GM18868 (cell line): ENCODE data around the gene SLC25A29.
"Not testable (repeated sequence)": the region's sequence is repeated elsewhere in the genome, so short reads cannot be mapped to it uniquely, and the experiment has no call there.

Experiments used
- ATAC-seq: cut with Tn5 transposase; IDR thresholded peaks from one replicate; pipeline ENCODE4 v1.9.1; 2021; ENCODE audit warnings: mild to moderate bottlenecking, moderate library complexity; ENCODE audit not compliant: unreplicated experiment

SLC25A29 gene

GRCh38 chr14:100312877-100313400, 6.7 kb upstream of the SLC25A29 start:
- no peak for ATAC-seq

GRCh38 chr14:100312110-100312876, 6.0 kb upstream of the SLC25A29 start:
- ATAC-seq, result not testable (repeated sequence)

GRCh38 chr14:100309028-100309737, 2.9 kb upstream of the SLC25A29 start:
- no peak for ATAC-seq

DNA sequence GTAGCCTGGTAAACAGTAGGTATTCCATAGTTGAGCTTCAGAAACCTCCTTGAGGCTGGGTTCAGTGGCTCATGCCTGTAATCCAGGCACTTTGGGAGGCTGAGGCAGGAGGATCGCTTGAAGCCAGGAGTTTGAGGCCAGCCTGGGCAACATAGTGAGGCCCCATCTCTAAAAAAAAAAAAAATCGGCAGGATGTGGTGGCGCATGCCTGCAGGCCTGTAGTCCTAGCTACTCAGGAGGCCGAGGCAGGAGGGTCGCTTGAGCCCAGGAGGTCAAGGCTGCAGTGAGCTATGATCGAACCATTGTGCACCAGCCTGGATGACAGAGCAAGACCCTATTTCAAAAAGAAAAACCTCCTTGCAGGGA, 2.2 kb upstream of the SLC25A29 start:
- not testable (repeated sequence) for ATAC-seq

DNA sequence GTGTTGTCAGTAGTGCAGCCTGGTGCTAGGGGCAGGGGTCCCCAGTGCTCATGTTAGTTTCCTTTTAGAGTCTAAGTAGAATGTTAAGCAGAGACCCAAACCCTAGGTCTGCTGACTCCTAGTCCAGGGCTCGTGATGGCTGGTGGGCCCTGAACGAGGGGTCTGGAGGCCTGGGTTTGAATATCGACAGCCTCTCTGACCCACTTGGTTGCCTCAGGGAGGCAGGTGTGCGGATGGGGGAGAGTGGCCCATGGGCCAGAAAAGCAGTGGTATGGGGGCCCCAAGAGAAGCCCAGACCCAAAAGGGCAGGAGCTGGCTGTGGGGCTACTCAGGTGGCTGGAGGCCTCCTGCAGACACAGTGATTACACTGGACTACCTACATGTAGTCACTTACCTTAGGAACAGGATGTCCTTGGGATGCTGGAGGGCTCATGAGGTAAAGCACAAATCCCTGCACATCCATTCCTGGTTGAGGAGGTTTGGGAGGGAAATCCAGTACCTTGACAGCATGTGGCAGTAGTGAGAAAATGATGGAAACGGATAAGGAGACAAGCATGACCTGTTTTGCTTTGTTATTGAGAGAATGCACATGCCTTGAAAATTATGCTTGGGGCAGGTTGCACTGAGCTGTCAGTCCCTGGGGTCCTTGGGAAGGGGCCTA, 1.7 kb upstream of the SLC25A29 start:
- ATAC-seq, result no peak

- ATAC-seq, result no peak
These were observed 938 bp upstream of the SLC25A29 start for GRCh38 chr14:100306998-100307765.

- ATAC-seq, result no peak
These were observed 732 bp downstream of the SLC25A29 start for GRCh38 chr14:100305324-100306100.

GRCh38 chr14:100304825-100305323, 1.4 kb downstream of the SLC25A29 start:
- no peak for ATAC-seq

DNA sequence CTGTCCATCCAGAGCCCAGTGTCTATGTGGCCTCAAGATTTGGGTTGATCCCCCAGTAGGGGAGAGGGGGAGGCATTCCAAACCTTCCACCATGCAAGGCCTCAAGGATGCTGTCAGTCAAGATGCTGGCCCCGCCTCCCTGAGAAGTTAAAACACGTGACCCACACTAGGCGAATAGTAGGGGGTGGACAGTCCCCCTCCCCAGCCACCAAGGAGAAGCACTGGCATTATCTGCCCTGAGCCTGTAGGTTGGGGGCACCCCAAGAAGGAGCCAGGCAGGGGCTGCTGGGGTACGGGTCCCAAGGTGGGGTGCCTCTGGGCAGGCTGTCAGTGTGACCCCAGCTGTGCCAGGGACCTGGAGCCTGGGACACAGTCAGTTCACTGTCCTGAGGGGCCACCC, 2.3 kb downstream of the SLC25A29 start:
- ATAC-seq, result no peak

DNA sequence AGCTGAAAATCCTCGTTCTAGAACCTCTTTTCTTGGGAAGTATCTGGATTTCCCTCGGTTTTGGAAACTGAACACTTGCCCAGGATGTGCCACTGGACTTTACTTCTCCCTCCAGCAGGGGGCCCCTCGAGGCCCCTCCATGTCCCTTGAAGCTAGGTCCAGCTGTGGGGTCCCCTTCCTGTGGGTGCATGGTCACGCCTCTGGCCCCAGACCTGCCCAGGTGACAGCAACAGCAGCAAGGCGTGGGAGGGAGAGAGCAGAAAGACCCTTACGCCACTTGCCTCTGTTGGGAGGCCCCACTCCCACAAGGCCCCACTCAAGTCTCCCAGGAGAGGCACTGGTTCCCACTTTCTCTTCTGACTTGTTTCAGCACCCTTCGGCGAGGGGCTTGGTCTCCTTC, 3.1 kb downstream of the SLC25A29 start:
- no peak for ATAC-seq

GRCh38 chr14:100302616-100303015, 3.6 kb downstream of the SLC25A29 start:
- no peak for ATAC-seq

DNA sequence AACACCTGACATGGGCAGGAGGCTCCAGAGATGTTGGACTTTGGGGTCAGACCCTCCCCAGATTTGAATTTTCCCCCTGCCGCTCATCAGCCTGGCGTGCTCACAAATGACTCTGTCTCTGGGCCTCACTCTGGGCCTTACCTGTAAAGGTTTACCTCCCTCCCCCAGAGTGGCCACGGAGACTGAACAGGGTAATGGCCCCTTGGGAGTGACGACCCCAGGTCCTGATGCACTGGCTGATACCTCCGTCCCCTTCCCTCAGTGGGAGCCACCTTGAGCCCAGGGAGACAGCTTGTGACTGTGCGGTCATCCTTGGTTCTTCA, 7.0 kb downstream of the SLC25A29 start:
- no peak for ATAC-seq

DNA sequence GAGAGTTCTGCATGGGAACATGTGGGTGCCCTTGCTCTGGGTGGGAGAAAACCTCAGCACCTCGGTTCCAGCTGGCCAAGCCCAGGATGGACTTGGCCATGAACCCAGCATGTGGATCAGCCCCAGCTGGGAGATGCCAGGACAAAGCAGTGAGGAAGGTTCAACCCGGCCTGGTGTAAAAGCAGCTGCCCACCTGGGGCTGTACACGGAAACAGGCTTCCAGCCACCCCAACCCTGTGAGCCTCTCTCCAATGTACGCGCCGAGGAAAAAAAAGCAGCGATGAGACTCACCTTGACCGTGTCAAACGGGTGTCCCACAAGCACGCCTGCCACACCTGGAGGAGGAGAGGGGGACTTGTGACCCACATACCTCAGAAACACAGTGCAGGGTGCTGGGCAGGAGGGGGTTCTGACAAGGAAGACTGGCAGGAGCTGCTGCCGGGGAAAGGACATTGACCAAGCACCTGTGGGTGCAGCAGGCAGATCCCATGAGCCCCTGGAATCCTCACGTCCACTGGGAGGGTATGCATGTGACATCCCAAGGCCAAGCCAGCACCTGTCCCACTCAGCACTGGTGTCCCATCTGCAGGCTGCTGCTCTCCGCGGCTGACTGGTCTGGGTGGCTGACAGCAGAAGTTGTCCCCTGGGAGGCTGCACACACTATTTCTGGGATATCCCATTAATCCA, 7.5 kb downstream of the SLC25A29 start:
- ATAC-seq, result no peak

DNA sequence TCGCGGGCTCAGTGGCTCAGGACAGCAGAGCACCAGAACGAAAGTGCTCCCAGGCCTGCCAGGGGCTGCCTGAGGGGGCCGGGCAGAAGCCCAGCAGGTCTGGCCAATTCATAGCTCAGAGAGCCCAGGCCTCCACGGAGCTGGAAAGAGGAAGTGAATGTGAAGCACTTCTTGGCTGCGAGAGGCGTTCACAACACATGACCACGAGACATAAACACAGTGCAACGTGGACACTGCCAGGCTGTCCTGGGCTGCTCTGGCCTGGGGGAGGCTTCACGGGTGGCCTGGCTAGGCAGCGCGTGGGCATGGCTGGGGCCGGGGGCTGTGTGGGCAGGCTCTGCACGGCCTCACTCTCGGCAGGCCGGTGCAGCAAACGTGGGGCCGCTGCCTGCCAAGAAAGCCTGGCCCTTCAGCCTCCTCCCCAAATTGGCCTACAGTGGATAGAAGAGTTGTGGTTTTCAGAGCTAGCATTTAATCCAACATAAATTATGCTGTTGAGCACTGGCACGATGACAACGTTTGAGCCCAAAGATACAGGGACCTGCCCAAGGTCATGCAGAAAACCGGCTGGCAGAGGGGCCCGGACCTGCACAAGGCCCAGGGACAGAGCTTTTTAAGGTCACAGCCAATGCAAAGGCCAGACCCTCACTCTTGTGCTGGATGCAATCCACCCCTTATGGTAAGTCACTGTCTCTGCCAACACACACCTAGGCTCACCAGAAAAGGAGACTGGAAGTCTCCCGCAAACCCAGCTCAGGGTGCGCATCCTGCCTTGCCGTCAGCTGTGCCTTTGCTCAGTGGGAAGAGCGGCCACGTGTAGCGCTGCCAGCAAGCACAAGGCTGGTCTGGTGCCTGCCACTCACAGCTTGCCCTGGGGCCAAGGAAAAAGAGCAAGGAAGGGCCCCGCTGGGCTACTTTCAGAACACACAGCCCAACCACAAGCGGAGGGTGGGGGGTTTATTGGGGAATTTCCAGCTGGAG, 8.6 kb downstream of the SLC25A29 start:
- peak; percentile 90 for ATAC-seq

DNA sequence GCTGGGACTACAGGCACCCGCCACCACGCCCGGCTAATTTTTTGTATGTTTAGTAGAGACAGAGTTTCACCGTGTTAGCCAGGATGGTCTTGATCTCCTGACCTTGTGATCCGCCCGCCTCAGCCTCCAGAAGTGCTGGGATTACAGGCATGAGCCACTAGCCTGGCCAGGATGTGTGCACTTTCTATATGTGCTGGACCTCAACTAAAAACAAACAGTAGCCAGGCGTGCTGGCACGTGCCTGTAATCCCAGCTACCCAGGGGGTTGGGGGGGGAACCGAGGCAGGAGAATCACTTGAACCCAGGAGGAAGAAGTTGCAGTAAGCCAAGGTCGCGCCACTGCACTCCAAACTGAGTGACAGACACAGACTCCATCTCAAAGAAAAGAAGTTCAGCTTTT, 9.5 kb downstream of the SLC25A29 start:
- not testable (repeated sequence) for ATAC-seq

DNA sequence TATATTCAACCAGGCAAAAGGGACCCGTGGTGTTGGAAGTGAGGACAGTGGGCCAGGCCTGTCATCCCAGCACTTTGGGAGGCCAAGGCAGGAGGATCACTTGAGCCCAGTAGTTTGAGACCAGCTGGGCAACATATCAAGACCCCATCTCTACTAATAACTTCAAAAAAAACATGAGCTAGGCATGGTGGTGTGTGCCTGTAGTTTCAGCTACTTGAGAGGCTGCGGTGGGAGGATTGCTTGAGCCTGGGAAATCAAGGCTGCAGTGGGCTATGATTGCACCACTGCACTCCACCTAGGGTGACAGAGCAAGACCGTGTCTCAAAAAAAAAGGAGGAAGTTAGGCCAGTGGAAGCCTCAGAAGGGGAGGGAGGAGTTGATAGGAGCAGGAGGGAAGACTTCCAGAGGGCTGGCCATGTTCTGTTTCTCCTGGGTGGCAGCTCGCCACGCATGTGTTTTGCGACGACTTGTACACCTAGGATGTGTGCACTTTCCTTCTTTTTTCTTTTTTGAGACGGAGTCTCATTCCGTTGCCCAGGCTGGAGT, 10.1 kb downstream of the SLC25A29 start:
- no peak for ATAC-seq

DNA sequence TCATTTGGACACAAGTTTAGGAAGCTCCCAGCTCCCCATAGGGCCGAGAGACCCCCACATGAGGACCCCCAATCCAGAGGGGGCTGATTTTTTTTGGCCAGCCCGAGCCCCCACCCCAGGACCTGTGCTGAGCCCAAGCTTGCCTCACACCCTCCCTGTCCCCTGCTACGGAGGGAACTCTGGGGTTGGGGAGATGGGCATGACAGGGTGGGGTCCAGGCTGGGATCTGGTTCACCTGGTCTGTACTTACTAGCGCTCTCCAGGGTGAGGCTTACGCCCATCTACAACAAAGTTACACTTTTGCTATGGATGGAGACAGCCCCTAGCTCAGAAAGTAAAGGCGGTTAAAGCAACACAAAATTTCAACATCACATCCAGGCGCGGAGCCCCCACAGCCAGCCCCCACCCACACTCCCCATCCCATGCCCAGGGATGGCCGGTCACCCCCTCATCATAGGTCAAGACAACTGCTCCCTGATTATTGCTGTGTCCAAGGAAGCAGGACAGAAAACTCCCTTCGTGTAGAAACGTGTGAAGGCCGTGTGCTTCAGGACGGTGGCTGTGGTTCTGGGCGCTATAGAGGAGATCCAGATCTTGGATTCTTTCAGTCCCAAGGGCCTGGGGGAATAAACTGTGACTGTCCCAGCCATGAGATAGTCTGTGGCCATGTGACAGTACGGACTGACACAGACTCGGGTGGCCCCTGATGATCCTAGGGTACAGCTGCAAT, 10.7 kb downstream of the SLC25A29 start:
- ATAC-seq, result no peak
